COLO668 (cell line): ENCODE results near the gene CMSS1.
"Not testable (repeated sequence)": the region's sequence is repeated elsewhere in the genome, so short reads cannot be mapped to it uniquely, and the experiment has no call there.

Experiments
- DNase-seq: peaks from one replicate; lab custom pipeline; 2025; ENCODE audit not compliant: unreplicated experiment; lab: John Stamatoyannopoulos, UW

CMSS1 gene

GRCh38 chr3:100048248-100048647 lies 230.6 kb downstream of the CMSS1 start:
- DNase-seq = no peak

- DNase-seq = not testable (repeated sequence)
These were observed 233.9 kb downstream of the CMSS1 start for GRCh38 chr3:100051513-100051912.

GRCh38 chr3:100053951-100054620 lies 236.4 kb downstream of the CMSS1 start:
- DNase-seq = no peak

GRCh38 chr3:100057716-100058575 lies 240.3 kb downstream of the CMSS1 start:
- DNase-seq = no peak

- no peak for DNase-seq
These were observed 241.8 kb downstream of the CMSS1 start for GRCh38 chr3:100059472-100059871.

- DNase-seq = no peak
These were observed 243.2 kb downstream of the CMSS1 start for GRCh38 chr3:100060685-100061484.

GRCh38 chr3:100062665-100063064 lies 245.0 kb downstream of the CMSS1 start:
- no peak for DNase-seq

- DNase-seq = no peak
These were observed 246.3 kb downstream of the CMSS1 start for GRCh38 chr3:100063929-100064461.

- DNase-seq = no peak
These were observed 249.9 kb downstream of the CMSS1 start for GRCh38 chr3:100067589-100067988.

- peak; percentile 64 for DNase-seq
These were observed 251.2 kb downstream of the CMSS1 start for GRCh38 chr3:100068826-100069225.

GRCh38 chr3:100069472-100069871 lies 251.8 kb downstream of the CMSS1 start:
- DNase-seq = no peak

GRCh38 chr3:100072326-100073048 lies 254.8 kb downstream of the CMSS1 start:
- no peak for DNase-seq

- DNase-seq = no peak
These were observed 255.5 kb downstream of the CMSS1 start for GRCh38 chr3:100073049-100073713.

GRCh38 chr3:100073714-100074307 lies 256.1 kb downstream of the CMSS1 start:
- no peak for DNase-seq

GRCh38 chr3:100075196-100075595 lies 257.5 kb downstream of the CMSS1 start:
- DNase-seq = no peak

- no peak for DNase-seq
These were observed 258.4 kb downstream of the CMSS1 start for GRCh38 chr3:100075851-100076730.

- no peak for DNase-seq
These were observed 259.3 kb downstream of the CMSS1 start for GRCh38 chr3:100076731-100077529.

GRCh38 chr3:100079328-100079727 lies 261.7 kb downstream of the CMSS1 start:
- no peak for DNase-seq
